Activated CD4-positive, CD25-positive, alpha-beta regulatory T cell (primary cell): ENCODE measurements around the gene FLII.

Experiments
- DNase-seq, 4 experiments: peaks; one replicate each; lab custom pipeline; 2025; lab: John Stamatoyannopoulos, UW

FLII gene

GRCh38 chr17:18241229-18241871 lies 17.2 kb downstream of the FLII start:
- no peak for DNase-seq

GRCh38 chr17:18240449-18240848 lies 18.1 kb downstream of the FLII start:
- no peak for DNase-seq

- DNase-seq, result no peak
Measured at GRCh38 chr17:18238299-18238698, 20.2 kb downstream of the FLII start.

- no peak for DNase-seq
Measured at GRCh38 chr17:18237461-18237860, 21.1 kb downstream of the FLII start.

GRCh38 chr17:18236494-18236893 lies 22.0 kb downstream of the FLII start:
- DNase-seq, result no peak

GRCh38 chr17:18235743-18236256 lies 22.7 kb downstream of the FLII start:
- DNase-seq, result no peak

GRCh38 chr17:18234853-18235380 lies 23.6 kb downstream of the FLII start:
- no peak for DNase-seq

GRCh38 chr17:18233803-18234518 lies 24.6 kb downstream of the FLII start:
- DNase-seq, result no peak

GRCh38 chr17:18231164-18231563 lies 27.4 kb downstream of the FLII start:
- no peak for DNase-seq

GRCh38 chr17:18230288-18231141 lies 28.0 kb downstream of the FLII start:
- DNase-seq, result no peak

- DNase-seq, result no peak
Measured at GRCh38 chr17:18229771-18230170, 28.8 kb downstream of the FLII start.

GRCh38 chr17:18229254-18229653 lies 29.3 kb downstream of the FLII start:
- no peak for DNase-seq

- no peak for DNase-seq
Measured at GRCh38 chr17:18228176-18228682, 30.3 kb downstream of the FLII start.

GRCh38 chr17:18227635-18228034 lies 30.9 kb downstream of the FLII start:
- no peak for DNase-seq

GRCh38 chr17:18226284-18226945 lies 32.1 kb downstream of the FLII start:
- no peak for DNase-seq

- DNase-seq, result peak in 1 of 4 experiments; percentile 51
Measured at GRCh38 chr17:18225642-18226283, 32.8 kb downstream of the FLII start.

GRCh38 chr17:18225121-18225641 lies 33.4 kb downstream of the FLII start, which contains the start of gene LLGL1:
TSS of gene LLGL1 (plus strand) at chr17:18225635. CDS start at chr17:18225683, 48 bp downstream.
- peak; percentile 90 to 97 (median 96) for DNase-seq

- no peak for DNase-seq
Measured at GRCh38 chr17:18224387-18225120, 34.0 kb downstream of the FLII start.

- no peak for DNase-seq
Measured at GRCh38 chr17:18224053-18224386, 34.5 kb downstream of the FLII start.
